Measurements from ENCODE around the gene SSR1. TPM values are rescaled to one million over a fixed set of nuclear protein-coding genes. Genes with fewer than 3 reads are reported as not detected.
A peak's percentile ranks its signal among the peaks of the same experiment; 100 is the strongest.
"Not testable (repeated sequence)": the region's sequence is repeated elsewhere in the genome, so short reads cannot be mapped to it uniquely, and the experiment has no call there.

SSR1 gene
- total RNA-seq, 2 donors from 2014 or later, result 145 to 167 TPM

- not testable (repeated sequence) for H3K4me3 ChIP-seq (ENCODE audit: low read length); H3K27me3 ChIP-seq (ENCODE audit: control insufficient read depth, insufficient read depth, low read length, poor library complexity, severe bottlenecking); H3K9ac ChIP-seq (ENCODE audit: extremely low read depth, low read length, poor library complexity, severe bottlenecking); H3K36me3 Mint-ChIP-seq (ENCODE audit: low read depth); H3K4me1 ChIP-seq (ENCODE audit: control insufficient read depth, insufficient read depth, low read length); H3K27me3 Mint-ChIP-seq (ENCODE audit: insufficient read depth); H3K4me3 Mint-ChIP-seq; H3K4me1 Mint-ChIP-seq; H3K27ac ChIP-seq (ENCODE audit: low read depth, low read length)
- peaks cover 25% of the 10 kb centered on the region for H3K9me3 Mint-ChIP-seq
- peaks cover 11% of the 10 kb centered on the region for H3K36me3 ChIP-seq (ENCODE audit: control insufficient read depth, insufficient read depth, low read length)
- peak overlapping the region; percentile 38 for H3K27ac Mint-ChIP-seq
- TF ChIP-seq CTCF (conservative IDR thresholded peaks at IDR 0.05), result peak; percentile 90
- DNase-seq, result peak; percentile 91
- 89 to 90% methylated on average over 10 to 14 of the region's 14 CpGs for WGBS, 2 experiments (ENCODE audit: insufficient coverage in 1 of 2, insufficient read length in 1 of 2)
- peaks cover 56% of the 10 kb centered on the region for H3K9me3 ChIP-seq (ENCODE audit: control insufficient read depth, low read length)
Observed at GRCh38 chr6:7339007-7339732, 26.2 kb upstream of the SSR1 start.

- no peaks in the 10 kb centered on the region for H3K27me3 Mint-ChIP-seq (ENCODE audit: insufficient read depth)
- H3K27ac Mint-ChIP-seq, result no peak overlapping the region
- TF ChIP-seq CTCF (conservative IDR thresholded peaks at IDR 0.05), result no peak
- peaks cover 15% of the 10 kb centered on the region for H3K9me3 Mint-ChIP-seq
- Histone ChIP-seq H3K9ac (ENCODE audit: extremely low read depth, low read length, poor library complexity, severe bottlenecking) (no peak overlapping the region), H3K27ac (ENCODE audit: low read depth, low read length) (no peak overlapping the region), H3K36me3 (ENCODE audit: control insufficient read depth, insufficient read depth, low read length) (peaks cover 3% of the 10 kb centered on the region), H3K9me3 (ENCODE audit: control insufficient read depth, low read length) (peaks cover 47% of the 10 kb centered on the region), H3K4me1 (ENCODE audit: control insufficient read depth, insufficient read depth, low read length) (no peaks in the 10 kb centered on the region), H3K27me3 (ENCODE audit: control insufficient read depth, insufficient read depth, low read length, poor library complexity, severe bottlenecking) (no peaks in the 10 kb centered on the region), H3K4me3 (ENCODE audit: low read length) (no peak overlapping the region)
- no peak for DNase-seq
- H3K4me3 Mint-ChIP-seq, result no peak overlapping the region
- 100% methylated on average over 1 of the region's 2 CpGs for WGBS, 2 experiments (ENCODE audit: insufficient coverage in 1 of 2, insufficient read length in 1 of 2)
- peaks cover 9% of the 10 kb centered on the region for H3K4me1 Mint-ChIP-seq
- no peaks in the 10 kb centered on the region for H3K36me3 Mint-ChIP-seq (ENCODE audit: low read depth)
Observed at GRCh38 chr6:7338031-7338430, 25.0 kb upstream of the SSR1 start.

GRCh38 chr6:7335519-7335918, 22.5 kb upstream of the SSR1 start:
- Histone ChIP-seq H3K4me3 (ENCODE audit: low read length) (no peak overlapping the region), H3K27me3 (ENCODE audit: control insufficient read depth, insufficient read depth, low read length, poor library complexity, severe bottlenecking) (no peaks in the 10 kb centered on the region), H3K27ac (ENCODE audit: low read depth, low read length) (no peak overlapping the region), H3K9me3 (ENCODE audit: control insufficient read depth, low read length) (peaks cover 22% of the 10 kb centered on the region), H3K36me3 (ENCODE audit: control insufficient read depth, insufficient read depth, low read length) (no peaks in the 10 kb centered on the region), H3K9ac (ENCODE audit: extremely low read depth, low read length, poor library complexity, severe bottlenecking) (no peak overlapping the region), H3K4me1 (ENCODE audit: control insufficient read depth, insufficient read depth, low read length) (peaks cover 7% of the 10 kb centered on the region)
- WGBS, 2 experiments (ENCODE audit: insufficient coverage in 1 of 2, insufficient read length in 1 of 2), result 83 to 92% methylated on average over 2 to 3 of the region's 3 CpGs
- Mint-ChIP-seq H3K27ac (no peak overlapping the region), H3K27me3 (ENCODE audit: insufficient read depth) (no peaks in the 10 kb centered on the region), H3K4me3 (no peak overlapping the region), H3K9me3 (peaks cover 12% of the 10 kb centered on the region), H3K4me1 (peaks cover 21% of the 10 kb centered on the region), H3K36me3 (ENCODE audit: low read depth) (no peaks in the 10 kb centered on the region)
- no peak for TF ChIP-seq CTCF (conservative IDR thresholded peaks at IDR 0.05)
- DNase-seq, result no peak
